H1 (cell line): ENCODE data around the gene SLC25A47. TPM values are rescaled to one million over a fixed set of nuclear protein-coding genes. Genes with fewer than 3 reads are reported as not detected.

Source experiments
- CTCF ChIA-PET: fragments of 300-600 bp; sonication (Branson Sonifier 250); formaldehyde crosslinking; loops from one replicate; lab custom pipeline; 2021; ENCODE audit not compliant: partially characterized antibody; lab: Charles Lee
- POLR2A ChIA-PET: fragments of 300-600 bp; sonication (Branson Sonifier 250); formaldehyde crosslinking; loops from one replicate; lab custom pipeline; 2021; ENCODE audit warnings: inconsistent platforms; ENCODE audit not compliant: partially characterized antibody; lab: Charles Lee
- DNase-seq, 2 experiments: peaks; one replicate each; pipeline versions ENCODE4 v3.0.0 to v3.0.0-alpha.2; 2010 to 2022; ENCODE audit warnings: low spot score in 2 of 2, low read depth in 1 of 2, mixed read lengths in 1 of 2
- FAIRE-seq: peaks from 2 replicates; lab custom pipeline; 2011; peaks lifted over from hg19 to GRCh38; lab: Jason Lieb, UNC
- H2AFZ ChIP-seq: 2 replicates; pipeline ENCODE4 v1.8.1; 2012; ENCODE audit warnings: low read length, inconsistent platforms
- H2AK5ac ChIP-seq: 2 replicates; pipeline ENCODE4 v1.6.1; 2013; ENCODE audit warnings: low read depth, low read length
- H2BK120ac ChIP-seq: replicated peaks from 2 replicates; pipeline ENCODE3; 2013; ENCODE audit warnings: low read depth, low read length, inconsistent platforms
- H2BK12ac ChIP-seq: 2 replicates; pipeline ENCODE4 v1.6.1; 2013; ENCODE audit warnings: low read depth, low read length
- H2BK15ac ChIP-seq: 2 replicates; pipeline ENCODE4 v1.6.1; 2013; ENCODE audit warnings: low read length
- H2BK20ac ChIP-seq: 2 replicates; pipeline ENCODE4 v1.6.1; 2013; ENCODE audit warnings: low read length
- H2BK5ac ChIP-seq: 2 replicates; pipeline ENCODE4 v1.6.1; 2013; ENCODE audit warnings: low read depth, low read length
- H3K14ac ChIP-seq: 2 replicates; pipeline ENCODE4 v1.6.1; 2013; ENCODE audit warnings: inconsistent platforms; ENCODE audit not compliant: insufficient read length
- H3K18ac ChIP-seq: 2 replicates; pipeline ENCODE4 v1.6.1; 2013; ENCODE audit warnings: low read length; ENCODE audit errors: extremely low read depth
- H3K23ac ChIP-seq: 2 replicates; pipeline ENCODE4 v1.6.1; 2013; ENCODE audit warnings: inconsistent platforms; ENCODE audit not compliant: insufficient read length
- H3K23me2 ChIP-seq: 2 replicates; pipeline ENCODE4 v1.6.1; 2013; ENCODE audit warnings: low read depth, low read length
- H3K27ac ChIP-seq: 2 replicates; pipeline ENCODE4 v1.6.1; 2011; ENCODE audit warnings: low read depth, low read length, inconsistent platforms
- H3K27me3 ChIP-seq, 4 experiments: replicated peaks in 1 of 4; 1 replicate in 1 of 4; 2 replicates in 3 of 4; pipeline versions ENCODE4 v1.6.1 to v1.8.1; 2011 to 2013; ENCODE audit warnings: low read length in 3 of 4, mild to moderate bottlenecking in 3 of 4, inconsistent platforms in 2 of 4, mixed read lengths in 2 of 4, moderate library complexity in 1 of 4; ENCODE audit not compliant: control insufficient read depth in 3 of 4, insufficient read depth in 3 of 4; ENCODE audit errors: extremely low read depth in 1 of 4
- H3K36me3 ChIP-seq, 4 experiments: 2 replicates each; pipeline versions ENCODE4 v1.6.1 to v1.8.1; 2011 to 2013; ENCODE audit warnings: mild to moderate bottlenecking in 4 of 4, low read length in 3 of 4, moderate library complexity in 2 of 4, control low read depth in 1 of 4, inconsistent platforms in 1 of 4; ENCODE audit not compliant: insufficient read depth in 4 of 4, control insufficient read depth in 2 of 4
- H3K4ac ChIP-seq: replicated peaks from 2 replicates; pipeline ENCODE3; 2013; ENCODE audit warnings: low read length, low read depth, mixed read lengths, inconsistent platforms; ENCODE audit not compliant: insufficient read length
- H3K4me1 ChIP-seq, 4 experiments: replicated peaks in 1 of 4; 1 replicate in 1 of 4; 2 replicates in 3 of 4; pipeline versions ENCODE4 v1.6.1 to v1.8.1; 2011 to 2013; ENCODE audit warnings: low read length in 3 of 4, inconsistent platforms in 2 of 4, mixed read lengths in 1 of 4; ENCODE audit not compliant: insufficient read depth in 4 of 4, control insufficient read depth in 3 of 4
- H3K4me2 ChIP-seq, 2 experiments: 2 replicates each; pipeline versions ENCODE4 v1.6.1 to v1.8.1; 2011 to 2013; ENCODE audit warnings: low read depth in 2 of 2, low read length in 2 of 2, control low read depth in 1 of 2, inconsistent platforms in 1 of 2, mild to moderate bottlenecking in 1 of 2; ENCODE audit not compliant: insufficient read depth in 1 of 2
- H3K4me3 ChIP-seq, 4 experiments: fragments of 200-600, 300-600 bp in 1 of 4; sonication (generic), shearing (Covaris generic), sonication (Bioruptor Twin) in 1 of 4; 2 replicates each; pipeline versions ENCODE4 v1.5.1 to v1.8.1; 2011 to 2016; ENCODE audit warnings: low read length in 4 of 4, low read depth in 3 of 4, control low read depth in 2 of 4, inconsistent platforms in 2 of 4, mild to moderate bottlenecking in 2 of 4, mixed read lengths in 1 of 4, moderate library complexity in 1 of 4; ENCODE audit not compliant: insufficient read depth in 2 of 4; ENCODE audit errors: extremely low read depth in 1 of 4
- H3K56ac ChIP-seq: replicated peaks from 2 replicates; pipeline ENCODE3; 2013; ENCODE audit warnings: low read depth, mild to moderate bottlenecking, mixed read lengths, low read length, inconsistent platforms; ENCODE audit not compliant: insufficient read length
- H3K79me1 ChIP-seq: 2 replicates; pipeline ENCODE4 v1.6.1; 2013; ENCODE audit warnings: low read depth, low read length, control low read depth
- H3K79me2 ChIP-seq, 2 experiments: 2 replicates each; pipeline versions ENCODE4 v1.6.1 to v1.8.1; 2012 to 2013; ENCODE audit warnings: low read length in 2 of 2, mild to moderate bottlenecking in 2 of 2, inconsistent platforms in 1 of 2; ENCODE audit not compliant: insufficient read depth in 2 of 2, control insufficient read depth in 1 of 2
- H3K9ac ChIP-seq, 4 experiments: replicated peaks in 1 of 4; 1 replicate in 1 of 4; 2 replicates in 3 of 4; pipeline versions ENCODE4 v1.6.1 to v1.8.1; 2011 to 2013; ENCODE audit warnings: low read depth in 3 of 4, low read length in 3 of 4, control low read depth in 2 of 4, mild to moderate bottlenecking in 2 of 4, moderate library complexity in 2 of 4, inconsistent platforms in 1 of 4; ENCODE audit errors: extremely low read depth in 1 of 4
- H3K9me3 ChIP-seq, 2 experiments: 2 replicates each; pipeline versions ENCODE4 v1.6.1 to v1.8.1; 2012 to 2013; ENCODE audit warnings: mild to moderate bottlenecking in 2 of 2, moderate library complexity in 2 of 2, control low read depth in 1 of 2, inconsistent platforms in 1 of 2, low read depth in 1 of 2, low read length in 1 of 2, mixed read lengths in 1 of 2; ENCODE audit not compliant: insufficient read depth in 2 of 2
- H4K20me1 ChIP-seq, 2 experiments: replicated peaks in 1 of 2; 2 replicates each; pipeline versions ENCODE3 to v1.8.1; 2011 to 2013; ENCODE audit warnings: inconsistent platforms in 2 of 2, low read length in 2 of 2, mild to moderate bottlenecking in 1 of 2; ENCODE audit not compliant: insufficient read depth in 2 of 2, control insufficient read depth in 1 of 2
- H4K5ac ChIP-seq: 2 replicates; pipeline ENCODE4 v1.6.1; 2013; ENCODE audit warnings: low read length, low read depth, mixed read lengths, inconsistent platforms; ENCODE audit not compliant: insufficient read length
- H4K8ac ChIP-seq: 2 replicates; pipeline ENCODE4 v1.8.0; 2013; ENCODE audit warnings: mild to moderate bottlenecking, moderate library complexity, low read length, inconsistent platforms; ENCODE audit not compliant: insufficient read depth; ENCODE audit errors: extremely low read depth
- H4K91ac ChIP-seq: replicated peaks from 2 replicates; pipeline ENCODE3; 2013; ENCODE audit warnings: low read length, mixed read lengths, inconsistent platforms; ENCODE audit not compliant: insufficient read length
- CHD1 ChIP-seq: IDR thresholded peaks from 2 replicates; pipeline ENCODE4 v1.6.1; 2012; ENCODE audit warnings: low read depth, low read length, improper control_type of control experiment
- CTCF ChIP-seq, 3 experiments: IDR thresholded peaks; 1 replicate in 2 of 3; 2 replicates in 1 of 3; pipeline versions ENCODE4 v1.5.1 to v1.6.1; 2011; ENCODE audit warnings: low read length in 3 of 3, mild to moderate bottlenecking in 3 of 3, inconsistent platforms in 2 of 3, low read depth in 1 of 3, moderate library complexity in 1 of 3; ENCODE audit not compliant: insufficient read depth in 1 of 3; ENCODE audit errors: control extremely low read depth in 1 of 3
- WGBS, 2 experiments: shearing (Covaris generic) in 1 of 2; methylation state at CpG; one replicate each; pipeline versions ENCODE4 v1.1.6 to v1.1.7; 2013 to 2015; ENCODE audit warnings: low lambda C conversion rate in 2 of 2, mixed read lengths in 2 of 2, inconsistent platforms in 1 of 2, low coverage in 1 of 2, missing lambda C conversion rate in 1 of 2; ENCODE audit not compliant: insufficient replicate concordance in 2 of 2, insufficient coverage in 1 of 2, insufficient read length in 1 of 2; ENCODE audit errors: extremely low coverage in 1 of 2, missing lambda C conversion rate in 1 of 2; 5-methylcytosine and 5-hydroxymethylcytosine counted together
- polyA plus RNA-seq, 7 experiments: library from polyadenylated mRNA; depleted of rRNA in 3 of 7; stranded (reverse) in 5 of 7; unstranded in 2 of 7; fragments of >200 nt in 5 of 7; fragments of 200-250 nt in 2 of 7; gene quantifications; 1 replicate in 5 of 7; 2 replicates in 1 of 7; 4 replicates in 1 of 7; pipeline versions ENCODE4 v1.2.1 to v1.2.3, GENCODE V29; 2011 to 2013; ENCODE audit warnings: missing spikeins in 2 of 7, mixed read lengths in 2 of 7
- total RNA-seq: library from RNA; stranded (reverse); fragmentation: NEBNext Ultra II Directional; extraction: Animal tissue kit (Norgen Biotek cat#: 25700); gene quantifications from 2 replicates; pipeline ENCODE4 v1.2.1, GENCODE V29; 2021

Gene SLC25A47
- total and polyA plus RNA-seq, 2 of the 8 experiments (the other 6 are each of a cell fraction or from before 2014, with no cell fraction given): not detected

GRCh38 chr14:100281286-100282082 is 41.7 kb upstream of the SLC25A47 start:
- H3K79me1 ChIP-seq: peaks cover 18% of the 10 kb centered on the region
- H3K27me3 ChIP-seq: no peaks in the 10 kb centered on the region
- no peak overlapping the region; the same call in 1 of the 2 replicates for H3K18ac ChIP-seq
- H3K9me3 ChIP-seq: no peaks in the 10 kb centered on the region
- H2BK12ac ChIP-seq: no peak overlapping the region
- no peak overlapping the region for H2AK5ac ChIP-seq
- no peak overlapping the region for H3K4me2 ChIP-seq
- no peak overlapping the region for H4K8ac ChIP-seq
- peak overlapping the region in 2 of 4 experiments; percentile 29 to 32; a peak in 4 of 7 replicates for H3K9ac ChIP-seq
- peaks cover 9 to 23% of the 10 kb centered on the region in 2 experiments for H4K20me1 ChIP-seq
- H3K14ac ChIP-seq: no peak overlapping the region
- peaks cover 0 to 55% of the 10 kb centered on the region in 2 experiments; a peak in 3 of 4 replicates for H3K79me2 ChIP-seq
- no peak overlapping the region for H4K91ac ChIP-seq
- 88% methylated on average over 11 of the region's 11 CpGs; no CpG with 5 or more reads in 1 of the 2 experiments for WGBS, 2 experiments
- no peak overlapping the region for H3K4me3 ChIP-seq
- no peak overlapping the region for H2BK15ac ChIP-seq
- H2BK20ac ChIP-seq: no peak overlapping the region
- no peak overlapping the region for H2AFZ ChIP-seq
- ChIA-PET CTCF (interaction anchor here (0.6 to 2.7 kb wide), 9 partner anchors 11 to 874 kb away, joined by 3 to 9 read pairs (median 3); no protein-coding TSS in a partner anchor), POLR2A (interaction anchor here (0.9 to 16.0 kb wide), 3 partner anchors 8 to 35 kb away, joined by 3 to 200 read pairs (median 4); partner anchors contain the start of gene SLC25A29)
- TF ChIP-seq CHD1: no peak
- TF ChIP-seq CTCF (IDR thresholded peaks at IDR 0.05; ENCODE audit: control extremely low read depth in 1 of 3, insufficient read depth in 1 of 3, low read depth in 1 of 3, low read length in 3 of 3): peak in 1 of 3 experiments; percentile 20; a peak in 1 of 4 replicates
- no peak overlapping the region for H3K23ac ChIP-seq
- H3K27ac ChIP-seq: no peak overlapping the region
- no peak overlapping the region for H2BK5ac ChIP-seq
- peaks cover 7 to 20% (median 8%) of the 10 kb centered on the region in 4 experiments; a peak in 6 of 8 replicates for H3K36me3 ChIP-seq
- H4K5ac ChIP-seq: no peak overlapping the region
- H3K56ac ChIP-seq: no peak overlapping the region
- DNase-seq (no peak), FAIRE-seq (no peak)
- no peak overlapping the region for H3K4ac ChIP-seq
- H3K23me2 ChIP-seq: peaks cover 2% of the 10 kb centered on the region; the same call in 1 of the 2 replicates
- peaks cover 7 to 10% (median 8%) of the 10 kb centered on the region in 4 experiments for H3K4me1 ChIP-seq
- H2BK120ac ChIP-seq: no peak overlapping the region
